GM21723 (cell line): ENCODE measurements around the gene WASHC2C.
"Not testable (repeated sequence)": the region's sequence is repeated elsewhere in the genome, so short reads cannot be mapped to it uniquely, and the experiment has no call there.

Experiments used
- ATAC-seq: cut with Tn5 transposase; IDR thresholded peaks from one replicate; pipeline ENCODE4 v1.9.1; 2021; ENCODE audit warnings: mild to moderate bottlenecking, moderate library complexity; ENCODE audit not compliant: unreplicated experiment

The WASHC2C gene, protein sequence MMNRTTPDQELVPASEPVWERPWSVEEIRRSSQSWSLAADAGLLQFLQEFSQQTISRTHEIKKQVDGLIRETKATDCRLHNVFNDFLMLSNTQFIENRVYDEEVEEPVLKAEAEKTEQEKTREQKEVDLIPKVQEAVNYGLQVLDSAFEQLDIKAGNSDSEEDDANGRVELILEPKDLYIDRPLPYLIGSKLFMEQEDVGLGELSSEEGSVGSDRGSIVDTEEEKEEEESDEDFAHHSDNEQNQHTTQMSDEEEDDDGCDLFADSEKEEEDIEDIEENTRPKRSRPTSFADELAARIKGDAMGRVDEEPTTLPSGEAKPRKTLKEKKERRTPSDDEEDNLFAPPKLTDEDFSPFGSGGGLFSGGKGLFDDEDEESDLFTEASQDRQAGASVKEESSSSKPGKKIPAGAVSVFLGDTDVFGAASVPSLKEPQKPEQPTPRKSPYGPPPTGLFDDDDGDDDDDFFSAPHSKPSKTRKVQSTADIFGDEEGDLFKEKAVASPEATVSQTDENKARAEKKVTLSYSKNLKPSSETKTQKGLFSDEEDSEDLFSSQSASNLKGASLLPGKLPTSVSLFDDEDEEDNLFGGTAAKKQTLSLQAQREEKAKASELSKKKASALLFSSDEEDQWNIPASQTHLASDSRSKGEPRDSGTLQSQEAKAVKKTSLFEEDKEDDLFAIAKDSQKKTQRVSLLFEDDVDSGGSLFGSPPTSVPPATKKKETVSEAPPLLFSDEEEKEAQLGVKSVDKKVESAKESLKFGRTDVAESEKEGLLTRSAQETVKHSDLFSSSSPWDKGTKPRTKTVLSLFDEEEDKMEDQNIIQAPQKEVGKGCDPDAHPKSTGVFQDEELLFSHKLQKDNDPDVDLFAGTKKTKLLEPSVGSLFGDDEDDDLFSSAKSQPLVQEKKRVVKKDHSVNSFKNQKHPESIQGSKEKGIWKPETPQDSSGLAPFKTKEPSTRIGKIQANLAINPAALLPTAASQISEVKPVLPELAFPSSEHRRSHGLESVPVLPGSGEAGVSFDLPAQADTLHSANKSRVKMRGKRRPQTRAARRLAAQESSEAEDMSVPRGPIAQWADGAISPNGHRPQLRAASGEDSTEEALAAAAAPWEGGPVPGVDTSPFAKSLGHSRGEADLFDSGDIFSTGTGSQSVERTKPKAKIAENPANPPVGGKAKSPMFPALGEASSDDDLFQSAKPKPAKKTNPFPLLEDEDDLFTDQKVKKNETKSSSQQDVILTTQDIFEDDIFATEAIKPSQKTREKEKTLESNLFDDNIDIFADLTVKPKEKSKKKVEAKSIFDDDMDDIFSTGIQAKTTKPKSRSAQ (N-terminal part only)

GRCh38 chr10:45726703-45727420, at the start of gene WASHC2C:
WASHC2C (plus strand) TSS chr10:45727266; CDS start chr10:45727318, 52 bp downstream.
- peak; percentile 94 for ATAC-seq

GRCh38 chr10:45678467-45678866, 48.6 kb upstream of the WASHC2C start:
- not testable (repeated sequence) for ATAC-seq

GRCh38 chr10:45710200-45710796, 16.8 kb upstream of the WASHC2C start:
- peak; percentile 89 for ATAC-seq

DNA sequence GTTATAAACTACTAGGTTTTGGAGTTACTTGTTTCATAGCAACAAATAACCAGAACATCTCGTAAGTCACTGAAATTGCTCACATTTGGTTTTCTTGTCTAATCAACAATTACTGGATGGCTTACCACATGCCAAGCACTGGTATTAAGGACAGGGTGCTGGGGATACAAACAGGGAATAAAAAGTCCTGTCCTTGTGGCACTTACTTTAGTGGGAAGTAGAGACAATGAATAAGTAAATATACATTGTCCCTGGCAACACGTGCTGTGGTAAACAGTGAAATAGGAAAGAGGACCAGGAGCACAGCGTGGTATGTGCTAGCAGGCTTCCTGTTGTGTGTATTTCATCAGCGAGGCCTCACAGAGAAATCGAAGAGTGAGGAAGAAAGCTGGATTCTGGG, 15.8 kb upstream of the WASHC2C start:
- not testable (repeated sequence) for ATAC-seq

DNA sequence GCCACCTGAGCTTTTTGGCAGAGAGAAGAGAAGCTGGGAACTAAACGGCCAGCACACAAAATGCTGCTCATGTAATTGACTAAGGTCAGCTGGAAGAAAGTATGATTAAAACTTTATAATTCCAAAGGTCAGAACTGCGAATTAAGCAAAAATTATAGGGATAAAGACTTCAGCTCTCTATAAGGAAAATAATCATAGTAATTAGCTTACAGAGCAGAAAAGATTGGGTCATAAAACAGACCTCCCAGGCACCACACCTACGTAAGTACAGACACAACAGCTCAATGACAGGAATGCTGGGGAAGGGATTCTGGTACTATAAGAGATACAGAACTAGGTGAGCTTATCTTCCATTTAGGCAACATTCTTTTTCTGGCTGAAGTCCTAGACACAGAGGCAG, 10.0 kb upstream of the WASHC2C start:
- not testable (repeated sequence) for ATAC-seq

- ATAC-seq, result not testable (repeated sequence)
These were observed 9.4 kb upstream of the WASHC2C start for GRCh38 chr10:45717642-45718041.

- not testable (repeated sequence) for ATAC-seq
These were observed 5.6 kb upstream of the WASHC2C start for GRCh38 chr10:45721503-45721902.

- not testable (repeated sequence) for ATAC-seq
These were observed 3.2 kb upstream of the WASHC2C start for GRCh38 chr10:45723851-45724250.

GRCh38 chr10:45727421-45727965, 427 bp downstream of the WASHC2C start:
- peak; percentile 63 for ATAC-seq

DNA sequence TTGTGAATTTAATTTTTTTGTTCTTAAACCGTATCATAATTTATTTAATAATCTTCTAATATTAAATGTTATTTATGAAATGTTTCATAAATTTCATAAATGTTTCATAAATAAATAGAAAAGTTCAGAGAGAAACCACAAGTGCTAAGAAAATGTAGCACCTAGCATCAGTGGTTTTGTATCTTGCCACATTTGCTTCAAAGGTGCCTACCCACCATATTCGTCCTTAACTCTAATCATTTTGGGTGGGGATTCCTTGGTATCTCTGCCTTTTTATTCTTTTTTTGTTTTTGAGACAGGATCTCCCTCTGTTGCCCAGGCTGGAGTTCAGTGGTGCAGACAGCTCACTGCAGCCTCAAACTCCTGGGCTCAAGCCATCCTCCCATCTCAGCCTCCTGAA, 7.4 kb downstream of the WASHC2C start:
- not testable (repeated sequence) for ATAC-seq

DNA sequence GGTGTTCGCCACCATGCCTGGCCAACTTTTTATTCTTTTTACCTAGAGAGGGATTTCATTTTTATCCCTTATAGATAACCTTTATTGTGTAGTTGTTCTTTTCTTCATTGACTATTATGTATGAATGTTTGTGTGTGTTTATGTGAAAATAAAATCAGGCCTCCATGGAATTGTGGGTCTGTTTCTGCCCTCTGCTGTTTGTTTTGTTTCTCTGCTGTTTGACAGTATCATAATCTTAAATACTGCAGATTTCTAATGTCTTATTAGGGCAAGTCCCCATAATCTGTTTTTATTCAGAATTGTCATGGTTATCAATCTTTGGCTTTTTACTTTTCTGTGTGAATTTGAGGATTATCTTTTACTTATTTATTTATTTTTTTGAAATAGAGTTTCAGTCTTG, 7.8 kb downstream of the WASHC2C start:
- ATAC-seq, result not testable (repeated sequence)

DNA sequence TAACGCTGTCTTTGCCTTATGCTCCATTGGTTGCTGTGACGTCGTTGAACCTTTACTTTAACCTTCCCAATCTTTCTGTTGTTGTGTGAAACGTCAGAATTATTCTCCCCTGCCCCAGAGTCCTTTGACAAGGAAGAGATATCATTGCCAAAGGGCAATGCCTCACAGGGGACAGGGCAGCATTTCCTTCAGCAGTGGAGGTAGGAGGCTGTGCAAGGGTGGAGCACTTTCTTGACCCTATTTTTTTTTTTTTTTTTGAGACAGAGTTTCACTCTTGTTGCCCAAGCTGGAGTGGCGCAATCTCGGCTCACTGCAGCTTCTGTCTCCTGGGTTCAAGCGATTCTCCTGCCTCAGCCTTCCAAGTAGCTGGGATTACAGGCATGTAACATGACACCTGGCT, 14.5 kb downstream of the WASHC2C start:
- ATAC-seq, result not testable (repeated sequence)

- not testable (repeated sequence) for ATAC-seq
These were observed 14.9 kb downstream of the WASHC2C start for GRCh38 chr10:45742014-45742413.

GRCh38 chr10:45751141-45751540, 24.1 kb downstream of the WASHC2C start:
- not testable (repeated sequence) for ATAC-seq

GRCh38 chr10:45752210-45752609, 25.1 kb downstream of the WASHC2C start:
- ATAC-seq, result not testable (repeated sequence)

- not testable (repeated sequence) for ATAC-seq
These were observed 27.0 kb downstream of the WASHC2C start for GRCh38 chr10:45753979-45754495.

DNA sequence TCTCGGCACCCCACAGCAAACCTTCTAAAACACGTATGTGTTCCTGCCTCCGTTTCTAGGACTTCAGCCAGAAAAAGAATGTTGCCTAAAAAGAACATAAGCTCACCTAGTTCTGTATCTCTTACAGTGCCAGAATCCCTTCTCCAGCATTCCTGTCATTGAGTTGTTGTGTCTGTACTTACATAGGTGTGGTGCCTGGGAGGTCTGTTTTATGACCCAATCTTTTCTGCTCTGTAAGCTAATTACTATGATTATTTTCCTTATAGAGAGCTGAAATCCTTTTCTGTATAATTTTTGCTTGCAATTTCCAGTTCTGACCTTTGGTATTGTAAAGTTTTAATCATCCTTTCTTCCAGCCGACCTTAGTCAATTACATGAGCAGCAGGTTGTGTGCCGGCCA, 28.0 kb downstream of the WASHC2C start:
- not testable (repeated sequence) for ATAC-seq

DNA sequence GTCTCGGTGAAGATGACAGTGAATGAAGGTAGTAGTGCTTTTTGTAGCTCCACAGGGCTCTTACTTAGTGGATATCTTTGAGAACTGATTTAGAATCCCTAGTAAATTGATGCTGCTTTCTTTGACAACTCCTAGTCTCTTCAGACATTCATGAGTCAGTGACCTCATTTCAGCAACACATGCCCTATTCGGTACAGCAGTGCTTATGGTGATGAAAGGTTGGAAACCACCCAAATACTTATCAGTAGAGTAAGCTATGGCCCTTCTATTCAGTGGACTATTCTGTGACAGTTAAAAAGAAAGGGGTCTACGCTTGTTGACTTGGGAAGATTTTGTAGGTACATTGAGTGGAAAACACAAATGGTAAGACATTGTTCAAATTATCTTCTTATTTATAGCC, 29.0 kb downstream of the WASHC2C start:
- not testable (repeated sequence) for ATAC-seq
